AG10803 (cell line): Measurements from ENCODE around the gene ATP6V0E1.

ENCODE experiments used
- DNase-seq: peaks from one replicate; pipeline ENCODE4 v3.0.0; 2010; ENCODE audit warnings: low read depth
- H3K4me3 ChIP-seq: 2 replicates; pipeline ENCODE4 v1.5.1; 2011; ENCODE audit warnings: mild to moderate bottlenecking, low read length, control low read depth
- CTCF ChIP-seq: conservative IDR thresholded peaks from 2 replicates; pipeline ENCODE4 v1.5.1; 2011; ENCODE audit warnings: mild to moderate bottlenecking, low read length, control low read depth, inconsistent platforms

Gene ATP6V0E1

GRCh38 chr5:172971482-172971881, 12.1 kb upstream of the ATP6V0E1 start:
- TF ChIP-seq CTCF, result no peak
- no peak overlapping the region for H3K4me3 ChIP-seq
- DNase-seq, result no peak

GRCh38 chr5:172972552-172972951, 11.0 kb upstream of the ATP6V0E1 start:
- no peak overlapping the region for H3K4me3 ChIP-seq
- TF ChIP-seq CTCF, result no peak
- DNase-seq, result no peak

- H3K4me3 ChIP-seq, result no peak overlapping the region
- no peak for DNase-seq
- no peak for TF ChIP-seq CTCF
Observed at GRCh38 chr5:172973127-172973916, 10.2 kb upstream of the ATP6V0E1 start.

GRCh38 chr5:172973931-172974330, 9.6 kb upstream of the ATP6V0E1 start:
- TF ChIP-seq CTCF, result no peak
- H3K4me3 ChIP-seq, result no peak overlapping the region
- DNase-seq, result no peak

GRCh38 chr5:172975289-172975688, 8.3 kb upstream of the ATP6V0E1 start:
- no peak for DNase-seq
- H3K4me3 ChIP-seq, result no peak overlapping the region
- no peak for TF ChIP-seq CTCF

GRCh38 chr5:172979778-172980177, 3.8 kb upstream of the ATP6V0E1 start:
- no peak for DNase-seq
- TF ChIP-seq CTCF, result no peak
- H3K4me3 ChIP-seq, result no peak overlapping the region

- no peak overlapping the region for H3K4me3 ChIP-seq
- no peak for TF ChIP-seq CTCF
- no peak for DNase-seq
Observed at GRCh38 chr5:172981931-172982330, 1.6 kb upstream of the ATP6V0E1 start.
